ENCODE measurements around the gene AKAP9.
A peak's percentile ranks its signal among the peaks of the same experiment; 100 is the strongest.
"Not testable (repeated sequence)": the region's sequence is repeated elsewhere in the genome, so short reads cannot be mapped to it uniquely, and the experiment has no call there.

Gene AKAP9

DNA sequence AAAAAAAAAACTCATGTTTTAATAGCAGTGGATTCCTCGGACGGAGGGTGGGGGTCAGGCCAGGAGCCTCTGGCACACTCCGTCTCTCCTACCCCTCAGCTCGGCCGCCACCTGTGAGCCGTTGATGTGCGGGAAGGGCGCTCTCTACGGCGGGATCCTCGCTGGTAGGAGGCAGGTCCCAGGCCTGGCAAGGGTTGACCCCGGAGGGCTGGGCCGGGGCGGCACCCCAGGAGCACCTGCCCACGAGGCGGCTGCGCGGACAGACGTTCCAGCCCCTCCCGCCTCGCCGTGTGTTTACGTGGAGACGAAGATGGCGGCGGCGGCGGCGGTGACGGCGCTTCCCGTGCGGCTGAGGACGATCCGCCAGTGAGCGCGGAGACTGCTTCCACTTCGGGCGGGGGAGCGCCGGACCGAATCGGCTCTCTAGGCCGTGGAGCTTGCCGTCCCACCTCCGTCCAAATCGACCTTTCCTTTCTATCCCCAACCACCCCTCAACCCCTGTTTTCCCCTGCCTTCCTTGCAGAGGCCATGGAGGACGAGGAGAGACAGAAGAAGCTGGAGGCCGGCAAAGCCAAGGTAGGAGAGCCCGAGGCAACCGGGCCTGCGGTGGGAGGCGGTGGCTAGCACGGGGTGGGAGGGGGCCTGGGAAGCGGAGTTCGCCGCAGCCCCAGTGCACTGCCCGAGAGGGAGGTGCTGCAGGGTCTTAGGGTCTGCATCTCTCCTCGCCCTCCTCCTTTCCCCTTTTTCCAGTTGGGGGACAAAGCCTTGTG lies at the start of gene AKAP9:
Gene AKAP9 (plus strand): TSS at position 291 of the 770 bp plus-strand sequence. CDS start 238 bp downstream, at position 529.
- peak; percentile 86 for DNase-seq

DNA sequence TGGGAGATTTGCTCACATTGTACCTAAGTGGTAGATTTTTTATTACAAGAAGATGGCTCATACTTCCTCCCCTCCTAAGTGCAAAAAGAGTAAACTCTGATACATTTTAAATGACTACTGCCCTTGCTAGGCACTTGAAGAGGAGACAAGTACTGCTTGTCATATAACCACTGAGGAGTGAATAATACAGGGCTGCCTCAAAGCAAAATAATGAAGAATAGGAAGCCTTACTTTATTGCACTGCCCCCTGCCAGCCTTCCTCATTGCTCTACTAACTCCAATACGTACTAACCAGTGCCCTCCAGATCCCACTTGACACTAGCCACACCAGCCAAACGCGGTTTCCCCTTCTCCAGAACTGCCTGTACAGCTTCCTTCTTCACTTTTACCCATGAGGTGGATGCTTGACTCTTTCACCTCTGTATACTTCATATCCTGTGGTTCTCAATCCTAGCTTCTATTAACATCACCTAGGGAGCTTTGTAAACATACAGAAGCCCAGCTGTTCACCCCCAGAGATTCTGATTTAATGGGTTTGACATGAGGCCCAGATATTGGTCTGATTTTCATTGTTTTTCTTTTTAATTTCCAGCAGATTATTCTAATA lies 48.5 kb upstream of the AKAP9 start:
- H3K4me3 Mint-ChIP-seq, result no peak overlapping the region
- H3K36me3 Mint-ChIP-seq (ENCODE audit: low read depth), result peaks cover 10% of the 10 kb centered on the region
- peaks cover 23% of the 10 kb centered on the region for H3K9me3 Mint-ChIP-seq
- peaks cover 2% of the 10 kb centered on the region for H3K27me3 Mint-ChIP-seq (ENCODE audit: low read depth, poor library complexity)
- H3K27ac Mint-ChIP-seq, result peak overlapping the region; percentile 29
- TF ChIP-seq, protein P1, sequence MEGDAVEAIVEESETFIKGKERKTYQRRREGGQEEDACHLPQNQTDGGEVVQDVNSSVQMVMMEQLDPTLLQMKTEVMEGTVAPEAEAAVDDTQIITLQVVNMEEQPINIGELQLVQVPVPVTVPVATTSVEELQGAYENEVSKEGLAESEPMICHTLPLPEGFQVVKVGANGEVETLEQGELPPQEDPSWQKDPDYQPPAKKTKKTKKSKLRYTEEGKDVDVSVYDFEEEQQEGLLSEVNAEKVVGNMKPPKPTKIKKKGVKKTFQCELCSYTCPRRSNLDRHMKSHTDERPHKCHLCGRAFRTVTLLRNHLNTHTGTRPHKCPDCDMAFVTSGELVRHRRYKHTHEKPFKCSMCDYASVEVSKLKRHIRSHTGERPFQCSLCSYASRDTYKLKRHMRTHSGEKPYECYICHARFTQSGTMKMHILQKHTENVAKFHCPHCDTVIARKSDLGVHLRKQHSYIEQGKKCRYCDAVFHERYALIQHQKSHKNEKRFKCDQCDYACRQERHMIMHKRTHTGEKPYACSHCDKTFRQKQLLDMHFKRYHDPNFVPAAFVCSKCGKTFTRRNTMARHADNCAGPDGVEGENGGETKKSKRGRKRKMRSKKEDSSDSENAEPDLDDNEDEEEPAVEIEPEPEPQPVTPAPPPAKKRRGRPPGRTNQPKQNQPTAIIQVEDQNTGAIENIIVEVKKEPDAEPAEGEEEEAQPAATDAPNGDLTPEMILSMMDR (IDR thresholded peaks at IDR 0.05), result no peak
- DNase-seq, result no peak
- H3K4me1 Mint-ChIP-seq, result peaks cover 15% of the 10 kb centered on the region

More for the DNA sequence above, at the start of gene AKAP9:
- no peaks in the 10 kb centered on the region for H3K27me3 Mint-ChIP-seq (ENCODE audit: low read depth, poor library complexity)
- peaks cover 21% of the 10 kb centered on the region for H3K4me1 Mint-ChIP-seq
- no peaks in the 10 kb centered on the region for H3K9me3 Mint-ChIP-seq
- TF ChIP-seq, protein P1 (IDR thresholded peaks at IDR 0.05), result no peak
- H3K27ac Mint-ChIP-seq, result peak within 1 kb of the TSS; percentile 97
- no peaks in the 10 kb centered on the region for H3K36me3 Mint-ChIP-seq (ENCODE audit: low read depth)
- peak within 1 kb of the TSS; percentile 96 for H3K4me3 Mint-ChIP-seq

DNA sequence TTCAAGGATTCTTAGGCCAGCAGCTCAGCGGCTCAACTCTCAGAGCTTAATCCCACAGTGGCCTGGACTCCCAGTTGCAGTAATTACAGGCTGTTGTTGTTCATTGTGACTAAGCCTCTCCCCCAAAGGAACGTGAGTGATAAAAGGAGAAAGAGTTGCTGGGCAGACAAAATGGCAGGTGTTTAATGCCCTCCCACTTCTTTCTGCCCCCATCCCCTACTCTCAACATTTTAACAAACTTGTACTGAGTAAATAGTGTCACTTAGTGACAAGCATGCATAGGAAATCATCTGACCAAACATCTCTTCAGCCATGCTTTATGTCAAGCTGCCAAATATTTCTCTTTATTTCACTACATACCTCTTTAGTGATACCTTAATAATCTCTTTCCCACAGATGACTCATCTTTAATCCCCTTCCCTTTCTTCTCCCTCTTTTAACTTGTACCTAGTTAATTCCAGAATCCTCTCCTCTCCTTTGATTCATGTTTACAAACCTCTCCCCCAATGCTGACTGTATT lies 47.8 kb upstream of the AKAP9 start:
- Mint-ChIP-seq H3K36me3 (ENCODE audit: low read depth) (peaks cover 10% of the 10 kb centered on the region), H3K27ac (peak overlapping the region; percentile 31), H3K9me3 (peaks cover 22% of the 10 kb centered on the region), H3K27me3 (ENCODE audit: low read depth, poor library complexity) (peaks cover 2% of the 10 kb centered on the region), H3K4me3 (no peak overlapping the region), H3K4me1 (peaks cover 15% of the 10 kb centered on the region)
- no peak for DNase-seq
- TF ChIP-seq, protein P1 (IDR thresholded peaks at IDR 0.05), result no peak

DNA sequence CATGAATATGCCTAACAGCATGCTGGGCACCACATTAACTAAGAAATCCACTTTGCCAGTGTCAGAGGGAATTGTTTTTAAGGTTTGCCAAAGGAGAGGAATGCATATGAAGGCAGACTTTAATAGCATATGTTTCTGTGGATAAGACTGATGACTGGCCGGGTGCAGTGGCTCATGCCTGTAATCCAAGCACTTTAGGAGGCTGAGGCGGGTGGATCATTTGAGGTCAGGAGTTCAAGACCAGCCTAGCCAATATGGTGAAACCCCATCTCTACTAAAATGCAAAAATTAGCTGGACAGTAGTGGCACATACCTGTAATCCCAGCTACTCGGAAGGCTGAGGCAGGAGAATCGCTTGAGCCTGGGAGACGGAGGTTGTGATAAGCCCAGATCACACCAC lies 47.0 kb upstream of the AKAP9 start:
- not testable (repeated sequence) for H3K27ac Mint-ChIP-seq; DNase-seq; H3K27me3 Mint-ChIP-seq (ENCODE audit: low read depth, poor library complexity); H3K4me3 Mint-ChIP-seq
- Mint-ChIP-seq H3K36me3 (ENCODE audit: low read depth) (peaks cover 10% of the 10 kb centered on the region), H3K9me3 (peaks cover 22% of the 10 kb centered on the region), H3K4me1 (peaks cover 15% of the 10 kb centered on the region)

DNA sequence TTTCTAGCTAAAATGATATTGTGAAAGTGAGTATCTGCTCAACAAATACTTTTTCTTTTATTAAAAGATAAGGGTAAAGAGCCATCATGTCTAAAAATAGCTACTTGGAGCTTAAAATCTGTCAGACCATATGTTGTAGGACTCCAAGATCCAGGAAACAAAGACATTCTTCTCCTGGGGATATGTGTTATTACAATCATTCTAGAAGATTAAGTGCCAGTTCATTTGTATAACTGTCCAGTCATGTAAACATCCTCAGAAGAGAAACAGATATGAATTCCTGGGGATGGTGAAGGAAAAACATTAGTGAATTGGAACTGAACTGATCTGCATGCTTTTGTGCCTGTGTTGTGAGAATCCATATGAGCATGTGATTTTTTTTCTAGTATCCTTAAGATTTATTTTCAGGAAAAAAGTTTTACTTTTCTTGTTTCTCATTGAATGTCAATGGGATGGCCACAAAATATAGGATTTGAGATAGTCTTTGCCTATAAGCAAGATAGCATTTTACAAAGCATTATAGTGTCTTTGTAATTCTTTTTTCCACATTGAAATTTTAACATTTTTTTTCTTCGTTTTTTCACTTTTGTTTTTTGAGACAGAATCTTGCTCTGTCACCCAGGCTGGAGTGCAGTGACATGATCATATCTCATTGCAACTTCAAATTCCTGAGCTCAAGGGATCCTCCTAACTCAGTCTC lies 45.7 kb upstream of the AKAP9 start:
- H3K9me3 Mint-ChIP-seq, result peaks cover 11% of the 10 kb centered on the region
- no peak overlapping the region for H3K27ac Mint-ChIP-seq
- no peak for DNase-seq
- TF ChIP-seq, protein P1 (IDR thresholded peaks at IDR 0.05), result no peak
- peaks cover 15% of the 10 kb centered on the region for H3K4me1 Mint-ChIP-seq
- peaks cover 2% of the 10 kb centered on the region for H3K27me3 Mint-ChIP-seq (ENCODE audit: low read depth, poor library complexity)
- H3K36me3 Mint-ChIP-seq (ENCODE audit: low read depth), result peaks cover 3% of the 10 kb centered on the region
- no peak overlapping the region for H3K4me3 Mint-ChIP-seq

Measured in nephron progenitor cell (in vitro differentiated cells).